GM12878 (cell line): ENCODE measurements around the gene MAPRE3. TPM values are rescaled to one million over a fixed set of nuclear protein-coding genes. Genes with fewer than 3 reads are reported as not detected.

ENCODE experiments used
- BACH1 ChIP-seq: fragments of 450-650 bp; IDR thresholded peaks from 2 replicates; pipeline ENCODE4 v1.6.1; 2017; ENCODE audit warnings: mild to moderate bottlenecking, borderline replicate concordance
- CHD4 ChIP-seq: fragments of 200-600 bp; sonication (generic); IDR thresholded peaks from 2 replicates; pipeline ENCODE4 v1.6.1; 2016; ENCODE audit warnings: mild to moderate bottlenecking
- FOS ChIP-seq: IDR thresholded peaks from 3 replicates; pipeline ENCODE4 v1.6.1; 2011; ENCODE audit warnings: borderline replicate concordance; ENCODE audit not compliant: insufficient read length; ENCODE audit errors: extremely low read depth
- IKZF2 ChIP-seq, 2 experiments: fragments of 450-650 bp; IDR thresholded peaks; 2 replicates each; pipeline ENCODE4 v1.6.1; 2017; ENCODE audit warnings: mild to moderate bottlenecking in 2 of 2, moderate library complexity in 2 of 2
- KLF5 ChIP-seq: fragments of 450-650 bp; IDR thresholded peaks from 2 replicates; pipeline ENCODE4 v1.6.1; 2014; ENCODE audit warnings: mild to moderate bottlenecking; ENCODE audit not compliant: partially characterized antibody
- MXI1 ChIP-seq: fragments of 150-350 bp; IDR thresholded peaks from 2 replicates; pipeline ENCODE4 v1.6.1; 2011; ENCODE audit warnings: low read depth, mild to moderate bottlenecking, inconsistent platforms, low read length, improper control_type of control experiment
- NFIC ChIP-seq: IDR thresholded peaks from 2 replicates; pipeline ENCODE4 v1.6.1; 2012; ENCODE audit warnings: low read depth, mild to moderate bottlenecking, inconsistent platforms, low read length, moderate library complexity
- PKNOX1 ChIP-seq: fragments of 450-650 bp; IDR thresholded peaks from 2 replicates; pipeline ENCODE4 v1.6.1; 2016; ENCODE audit warnings: mild to moderate bottlenecking
- TCF12 ChIP-seq: IDR thresholded peaks from 2 replicates; pipeline ENCODE4 v1.6.1; 2011; ENCODE audit warnings: low read depth, mild to moderate bottlenecking, low read length
- WRNIP1 ChIP-seq: IDR thresholded peaks from 2 replicates; pipeline ENCODE4 v1.6.1; 2011; ENCODE audit warnings: low read depth, low read length, improper control_type of control experiment, borderline replicate concordance
- ZNF207 ChIP-seq: fragments of 450-650 bp; IDR thresholded peaks from 2 replicates; pipeline ENCODE4 v1.6.1; 2014; ENCODE audit warnings: antibody characterized with exemption, mild to moderate bottlenecking, borderline replicate concordance
- polyA plus RNA-seq, 11 experiments: library from polyadenylated mRNA; depleted of rRNA in 4 of 11; unstranded in 6 of 11; stranded (reverse) in 5 of 11; fragments of >200 nt; fragmentation: Nextera tagmentation in 4 of 11; fragmentation: Illumina TruSeq in 1 of 11; extraction: Ambion mirVana in 4 of 11; extraction: Trizol in 1 of 11; gene quantifications; 1 replicate in 1 of 11; 2 replicates in 10 of 11; pipeline versions ENCODE4 v1.2.1 to v1.2.3, GENCODE V29; 2011 to 2016; ENCODE audit warnings: inconsistent platforms in 2 of 11, missing spikeins in 2 of 11, low read depth in 1 of 11
- total RNA-seq, 4 experiments: library from RNA; depleted of rRNA in 3 of 4; stranded (reverse); fragments of >200 nt in 3 of 4; fragmentation: Illumina TruSeq in 1 of 4; extraction: Trizol in 1 of 4; gene quantifications; 2 replicates each; pipeline versions ENCODE4 v1.2.1 to v1.2.3, GENCODE V29; 2013 to 2021
- TF ChIP-seq, protein P1 (sequence below): fragments of 450-650 bp; formaldehyde crosslinking; IDR thresholded peaks from 2 replicates; pipeline ENCODE4 v1.4.0; 2020; ENCODE audit warnings: mild to moderate bottlenecking, moderate library complexity
- TF ChIP-seq, protein P2 (sequence below): fragments of 450-650 bp; IDR thresholded peaks from 2 replicates; pipeline ENCODE4 v1.6.1; 2016; ENCODE audit warnings: mild to moderate bottlenecking
- TF ChIP-seq, protein P3 (sequence below): fragments of 450-650 bp; formaldehyde crosslinking; IDR thresholded peaks from 2 replicates; pipeline ENCODE4 v1.5.0; 2022; ENCODE audit warnings: mild to moderate bottlenecking, missing genetic modification characterization

MAPRE3 gene
- total and polyA plus RNA-seq, 10 of the 15 experiments (the other 5 are each of a cell fraction or from before 2014, with no cell fraction given) = 0.03 to 1.3 (median 0.73) TPM; not detected in 1

GRCh38 chr2:27050996-27051901 is 80.8 kb downstream of the MAPRE3 start, which contains the start of gene AGBL5 (continued):
- TF ChIP-seq PKNOX1 (peak; percentile 73), NFIC (peak; percentile 83; the same call in 1 of the 2 replicates), TCF12 (no peak), ZNF207 (peak; percentile 93), BACH1 (peak; percentile 36; the same call in 1 of the 2 replicates), WRNIP1 (peak; percentile 98; the same call in 1 of the 2 replicates), FOS (peak; percentile 36), KLF5 (peak; percentile 88), IKZF2 (IDR thresholded peaks at IDR 0.05) (peak in 1 of 2 experiments; percentile 76; a peak in 1 of 4 replicates), CHD4 (no peak), MXI1 (no peak; the same call in none of the 2 replicates)
- TF ChIP-seq, protein P1, sequence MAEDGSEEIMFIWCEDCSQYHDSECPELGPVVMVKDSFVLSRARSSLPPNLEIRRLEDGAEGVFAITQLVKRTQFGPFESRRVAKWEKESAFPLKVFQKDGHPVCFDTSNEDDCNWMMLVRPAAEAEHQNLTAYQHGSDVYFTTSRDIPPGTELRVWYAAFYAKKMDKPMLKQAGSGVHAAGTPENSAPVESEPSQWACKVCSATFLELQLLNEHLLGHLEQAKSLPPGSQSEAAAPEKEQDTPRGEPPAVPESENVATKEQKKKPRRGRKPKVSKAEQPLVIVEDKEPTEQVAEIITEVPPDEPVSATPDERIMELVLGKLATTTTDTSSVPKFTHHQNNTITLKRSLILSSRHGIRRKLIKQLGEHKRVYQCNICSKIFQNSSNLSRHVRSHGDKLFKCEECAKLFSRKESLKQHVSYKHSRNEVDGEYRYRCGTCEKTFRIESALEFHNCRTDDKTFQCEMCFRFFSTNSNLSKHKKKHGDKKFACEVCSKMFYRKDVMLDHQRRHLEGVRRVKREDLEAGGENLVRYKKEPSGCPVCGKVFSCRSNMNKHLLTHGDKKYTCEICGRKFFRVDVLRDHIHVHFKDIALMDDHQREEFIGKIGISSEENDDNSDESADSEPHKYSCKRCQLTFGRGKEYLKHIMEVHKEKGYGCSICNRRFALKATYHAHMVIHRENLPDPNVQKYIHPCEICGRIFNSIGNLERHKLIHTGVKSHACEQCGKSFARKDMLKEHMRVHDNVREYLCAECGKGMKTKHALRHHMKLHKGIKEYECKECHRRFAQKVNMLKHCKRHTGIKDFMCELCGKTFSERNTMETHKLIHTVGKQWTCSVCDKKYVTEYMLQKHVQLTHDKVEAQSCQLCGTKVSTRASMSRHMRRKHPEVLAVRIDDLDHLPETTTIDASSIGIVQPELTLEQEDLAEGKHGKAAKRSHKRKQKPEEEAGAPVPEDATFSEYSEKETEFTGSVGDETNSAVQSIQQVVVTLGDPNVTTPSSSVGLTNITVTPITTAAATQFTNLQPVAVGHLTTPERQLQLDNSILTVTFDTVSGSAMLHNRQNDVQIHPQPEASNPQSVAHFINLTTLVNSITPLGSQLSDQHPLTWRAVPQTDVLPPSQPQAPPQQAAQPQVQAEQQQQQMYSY (CRISPR knock-in tag) = no peak
- TF ChIP-seq, protein P2, sequence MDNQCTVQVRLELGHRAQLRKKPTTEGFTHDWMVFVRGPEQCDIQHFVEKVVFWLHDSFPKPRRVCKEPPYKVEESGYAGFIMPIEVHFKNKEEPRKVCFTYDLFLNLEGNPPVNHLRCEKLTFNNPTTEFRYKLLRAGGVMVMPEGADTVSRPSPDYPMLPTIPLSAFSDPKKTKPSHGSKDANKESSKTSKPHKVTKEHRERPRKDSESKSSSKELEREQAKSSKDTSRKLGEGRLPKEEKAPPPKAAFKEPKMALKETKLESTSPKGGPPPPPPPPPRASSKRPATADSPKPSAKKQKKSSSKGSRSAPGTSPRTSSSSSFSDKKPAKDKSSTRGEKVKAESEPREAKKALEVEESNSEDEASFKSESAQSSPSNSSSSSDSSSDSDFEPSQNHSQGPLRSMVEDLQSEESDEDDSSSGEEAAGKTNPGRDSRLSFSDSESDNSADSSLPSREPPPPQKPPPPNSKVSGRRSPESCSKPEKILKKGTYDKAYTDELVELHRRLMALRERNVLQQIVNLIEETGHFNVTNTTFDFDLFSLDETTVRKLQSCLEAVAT = peak; percentile 67
- TF ChIP-seq, protein P3, sequence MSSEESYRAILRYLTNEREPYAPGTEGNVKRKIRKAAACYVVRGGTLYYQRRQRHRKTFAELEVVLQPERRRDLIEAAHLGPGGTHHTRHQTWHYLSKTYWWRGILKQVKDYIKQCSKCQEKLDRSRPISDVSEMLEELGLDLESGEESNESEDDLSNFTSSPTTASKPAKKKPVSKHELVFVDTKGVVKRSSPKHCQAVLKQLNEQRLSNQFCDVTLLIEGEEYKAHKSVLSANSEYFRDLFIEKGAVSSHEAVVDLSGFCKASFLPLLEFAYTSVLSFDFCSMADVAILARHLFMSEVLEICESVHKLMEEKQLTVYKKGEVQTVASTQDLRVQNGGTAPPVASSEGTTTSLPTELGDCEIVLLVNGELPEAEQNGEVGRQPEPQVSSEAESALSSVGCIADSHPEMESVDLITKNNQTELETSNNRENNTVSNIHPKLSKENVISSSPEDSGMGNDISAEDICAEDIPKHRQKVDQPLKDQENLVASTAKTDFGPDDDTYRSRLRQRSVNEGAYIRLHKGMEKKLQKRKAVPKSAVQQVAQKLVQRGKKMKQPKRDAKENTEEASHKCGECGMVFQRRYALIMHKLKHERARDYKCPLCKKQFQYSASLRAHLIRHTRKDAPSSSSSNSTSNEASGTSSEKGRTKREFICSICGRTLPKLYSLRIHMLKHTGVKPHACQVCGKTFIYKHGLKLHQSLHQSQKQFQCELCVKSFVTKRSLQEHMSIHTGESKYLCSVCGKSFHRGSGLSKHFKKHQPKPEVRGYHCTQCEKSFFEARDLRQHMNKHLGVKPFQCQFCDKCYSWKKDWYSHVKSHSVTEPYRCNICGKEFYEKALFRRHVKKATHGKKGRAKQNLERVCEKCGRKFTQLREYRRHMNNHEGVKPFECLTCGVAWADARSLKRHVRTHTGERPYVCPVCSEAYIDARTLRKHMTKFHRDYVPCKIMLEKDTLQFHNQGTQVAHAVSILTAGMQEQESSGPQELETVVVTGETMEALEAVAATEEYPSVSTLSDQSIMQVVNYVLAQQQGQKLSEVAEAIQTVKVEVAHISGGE (CRISPR knock-in tag) = peak; percentile 54
- TF ChIP-seq, all 136 proteins: peak for 79
